Measurements from ENCODE around the gene GFOD1.

Gene GFOD1

DNA sequence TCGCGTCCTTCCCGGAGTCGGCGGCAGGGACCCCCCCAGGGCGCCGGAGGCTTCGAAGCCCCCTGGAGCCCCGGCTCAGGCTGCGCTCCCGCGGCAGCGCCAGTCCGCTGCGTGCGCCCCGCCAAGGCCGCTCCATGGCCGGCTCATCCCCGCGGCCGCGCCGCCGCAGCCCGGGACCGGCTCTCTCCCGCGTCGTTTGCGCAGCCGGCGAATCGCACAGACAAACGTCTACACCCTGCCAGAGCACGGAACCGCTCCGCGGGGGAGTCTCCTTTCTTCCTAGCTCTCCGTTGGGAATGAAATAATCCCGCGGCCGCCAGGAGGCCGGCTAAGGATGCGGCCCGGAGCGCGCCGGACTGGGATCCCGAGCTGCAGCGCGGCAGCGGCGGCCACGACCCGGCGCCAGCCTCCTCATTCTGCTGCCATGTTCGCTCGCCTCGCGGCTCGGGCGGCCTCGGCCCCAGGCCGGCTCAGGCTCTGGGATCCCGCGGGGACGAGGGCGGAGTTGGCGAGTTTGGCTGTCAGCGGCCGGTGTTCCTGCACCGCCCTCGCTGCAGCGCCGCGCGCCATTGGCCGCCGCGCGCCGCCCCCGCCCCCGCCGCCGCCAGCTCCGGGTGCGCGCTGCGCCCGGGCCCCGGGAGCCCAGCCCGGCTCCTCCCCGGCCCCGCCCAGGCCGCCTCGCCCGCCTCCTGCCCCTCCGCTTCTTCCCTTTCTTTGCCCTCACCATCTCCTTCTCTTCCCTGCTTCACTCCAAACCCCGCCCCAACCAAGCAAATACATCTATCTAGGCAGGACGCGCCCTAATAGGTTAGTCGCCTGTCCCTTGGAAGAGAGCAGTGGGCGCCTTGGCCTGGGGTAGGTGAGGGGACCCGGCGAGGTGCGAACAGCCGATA, at the start of gene GFOD1:
TSS of gene GFOD1 (minus strand) at position 479 of the 893 bp plus-strand sequence. CDS start 710 bp downstream, outside the sequence.
- DNase-seq: peak; percentile 45

DNA sequence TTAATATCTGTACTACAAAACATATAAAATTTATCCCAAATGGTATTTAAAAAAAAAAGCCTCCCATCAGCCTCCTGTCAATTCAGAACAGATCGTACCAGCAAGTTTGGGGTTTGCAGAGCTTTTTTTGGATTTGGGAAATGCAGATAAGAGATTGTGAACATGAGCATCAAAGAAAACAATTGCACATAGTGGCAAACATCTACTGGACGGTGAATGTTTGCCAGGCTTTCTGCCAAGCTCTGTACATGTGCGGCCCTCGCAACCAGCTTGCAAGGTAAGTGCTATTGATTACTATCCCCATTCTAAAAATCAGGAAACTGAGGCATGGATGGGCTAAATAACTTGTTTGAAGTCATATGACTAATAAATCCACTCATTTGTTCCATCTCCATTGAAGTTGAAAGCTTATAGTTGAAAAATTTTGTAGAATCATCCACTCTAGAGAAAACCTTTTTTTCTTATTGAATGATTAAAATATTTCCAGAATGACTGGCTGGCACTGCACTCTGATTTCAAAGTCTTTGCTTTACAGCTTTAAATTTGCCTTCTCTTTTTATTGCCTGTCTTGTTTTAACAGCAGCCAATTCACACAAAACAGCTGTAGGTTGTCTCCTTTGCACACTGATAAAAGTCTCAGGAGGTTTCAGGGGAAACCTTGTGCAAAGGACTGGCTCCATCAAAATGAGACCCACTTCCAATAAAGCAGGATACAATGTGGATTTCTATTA, 49.6 kb upstream of the GFOD1 start:
- DNase-seq: no peak

GRCh38 chr6:13535306-13535705, 47.9 kb upstream of the GFOD1 start:
- DNase-seq: no peak

DNA sequence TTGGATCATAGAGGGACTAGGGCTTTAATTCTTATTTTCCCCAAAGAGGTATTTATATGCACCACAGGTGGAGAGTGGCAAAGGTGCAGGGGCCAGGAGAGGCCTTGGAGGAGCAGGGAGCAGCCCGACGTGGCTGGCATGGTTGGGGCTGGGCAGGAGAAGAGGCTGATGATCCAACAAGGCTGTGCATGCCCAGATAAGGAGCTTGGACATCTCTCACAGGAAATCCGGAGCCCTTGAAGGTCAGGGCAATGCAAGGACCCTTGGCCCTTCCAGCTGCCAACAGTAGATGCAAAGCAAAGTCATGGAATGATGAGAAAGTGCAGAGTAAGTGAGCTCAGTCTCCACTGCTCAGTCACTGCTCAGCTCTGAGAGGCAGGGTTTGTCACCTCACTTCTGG, 47.1 kb upstream of the GFOD1 start:
- DNase-seq: no peak

DNA sequence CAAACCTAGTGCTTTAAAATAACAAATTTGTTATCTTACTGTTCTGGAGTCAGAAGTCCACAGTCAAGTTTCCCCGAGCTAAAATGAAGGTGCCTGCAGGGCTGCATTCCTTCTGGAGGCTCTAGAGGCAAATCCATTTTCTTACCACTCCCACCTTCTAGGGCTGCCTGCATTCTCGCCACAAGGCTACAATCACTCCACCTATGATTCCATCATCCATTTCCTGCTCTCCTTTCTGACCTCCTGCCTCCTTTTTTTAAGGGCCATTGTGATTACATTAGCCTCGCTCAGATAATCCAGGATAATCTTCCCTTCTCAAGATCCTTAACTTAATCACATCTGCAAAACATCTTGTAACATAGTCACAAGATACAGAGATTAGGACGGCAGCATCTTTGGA, 44.6 kb upstream of the GFOD1 start:
- DNase-seq: no peak

DNA sequence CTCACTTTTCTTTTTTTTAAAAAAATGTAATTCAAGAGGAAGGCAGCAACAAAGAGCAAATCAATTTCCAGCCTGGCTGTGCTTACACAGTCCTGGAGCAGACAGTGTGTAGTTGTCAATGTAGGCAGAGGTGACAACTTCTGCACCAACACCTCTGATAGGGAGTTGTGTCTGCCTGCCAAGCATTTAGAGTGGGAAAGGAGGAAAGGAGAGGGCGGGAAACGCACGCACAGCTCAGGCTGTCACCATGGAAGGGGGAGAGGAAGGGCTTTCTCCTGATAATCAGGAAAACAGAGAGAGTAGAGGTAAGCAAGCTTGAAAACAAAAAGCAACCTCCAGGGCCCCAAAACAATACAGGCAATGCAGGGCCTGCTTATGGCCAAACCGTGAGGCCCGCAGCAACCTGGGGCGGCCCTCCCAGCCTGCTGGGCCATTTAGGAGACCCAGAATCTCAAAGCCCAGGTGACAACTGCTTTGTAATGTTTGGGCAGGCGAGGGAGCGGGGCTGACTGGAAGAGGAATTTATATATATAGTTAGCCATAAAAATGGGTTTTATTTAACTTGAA, 41.5 kb upstream of the GFOD1 start:
- DNase-seq: no peak

DNA sequence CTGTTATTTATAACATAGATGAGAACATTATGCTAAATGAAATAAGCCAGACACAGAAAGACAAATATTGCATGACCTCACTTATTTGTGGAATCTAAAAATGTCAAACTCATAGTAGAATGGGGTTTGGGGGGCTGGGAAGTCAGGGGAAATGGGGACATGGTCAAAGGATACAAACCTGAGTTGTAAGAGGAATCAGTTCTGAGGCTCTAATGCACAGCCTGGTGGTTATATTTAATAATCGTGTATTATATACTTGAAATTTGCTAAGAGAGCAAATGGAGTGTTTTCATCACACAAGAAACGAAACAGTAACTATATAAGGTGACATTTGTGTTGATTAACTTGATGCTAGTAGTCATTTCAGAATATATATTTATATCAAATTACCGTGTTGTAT, 40.8 kb upstream of the GFOD1 start:
- DNase-seq: no peak

DNA sequence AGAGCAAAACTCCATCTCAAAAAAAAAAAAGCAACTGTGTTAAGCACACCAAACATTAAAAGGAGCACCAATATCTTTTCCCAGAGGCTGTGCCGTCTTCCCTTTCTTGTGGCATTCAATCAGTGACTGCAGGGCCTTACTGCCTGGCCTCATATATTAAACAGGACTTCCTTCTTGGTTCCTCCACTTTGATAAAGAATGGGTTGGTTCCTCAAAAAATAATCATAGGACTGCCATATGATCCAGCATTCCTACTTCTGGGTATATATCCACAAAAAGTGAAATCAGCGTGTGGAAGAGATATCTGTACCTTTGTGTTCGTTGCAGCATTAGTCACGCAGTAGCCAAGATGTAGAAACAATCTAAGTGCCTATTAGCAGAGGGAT, 40.3 kb upstream of the GFOD1 start:
- DNase-seq: no peak

GRCh38 chr6:13526727-13527670, 39.6 kb upstream of the GFOD1 start:
- no peak for DNase-seq

- no peak for DNase-seq
Measured at GRCh38 chr6:13526357-13526726, 38.9 kb upstream of the GFOD1 start.

- no peak for DNase-seq
Measured at GRCh38 chr6:13524801-13525508, 37.6 kb upstream of the GFOD1 start.

DNA sequence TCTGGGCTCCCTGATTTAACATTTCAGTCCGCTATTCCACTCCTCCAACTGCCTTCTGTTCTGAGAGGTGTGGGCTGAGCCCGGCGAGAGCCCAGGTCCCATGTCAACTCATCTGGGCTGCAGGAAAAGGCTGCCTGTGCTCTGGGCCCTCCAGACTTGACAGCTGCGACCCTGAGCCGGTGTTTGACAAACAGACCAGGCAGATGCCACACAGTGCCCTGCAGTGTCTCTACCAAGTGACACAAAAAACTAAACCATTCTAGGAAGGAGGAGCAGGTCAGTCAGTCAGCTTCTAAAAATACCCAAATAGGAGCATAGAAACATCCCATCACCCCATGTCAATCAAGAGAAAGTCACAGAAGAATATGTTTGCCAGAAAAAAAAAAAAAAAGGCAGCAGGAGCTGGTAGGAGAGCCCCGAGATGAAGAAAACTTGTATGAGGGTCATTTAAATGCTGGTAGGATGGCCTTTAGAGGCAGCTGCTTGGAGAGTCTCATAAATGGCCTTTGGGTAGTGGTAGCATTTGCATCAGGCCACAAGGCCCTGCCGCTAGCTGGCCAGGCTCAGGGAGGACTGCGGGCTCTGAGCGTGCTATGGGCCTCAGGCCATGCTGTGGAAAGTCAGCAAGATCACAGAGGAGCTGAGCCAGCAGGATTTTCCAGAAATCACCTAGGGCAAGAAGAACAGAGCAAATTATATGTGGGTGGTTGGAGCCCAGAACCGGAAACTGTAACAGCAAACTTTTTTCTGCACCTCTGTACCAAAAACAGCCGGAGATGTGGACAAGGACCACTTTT, 36.6 kb upstream of the GFOD1 start:
- DNase-seq: no peak

DNA sequence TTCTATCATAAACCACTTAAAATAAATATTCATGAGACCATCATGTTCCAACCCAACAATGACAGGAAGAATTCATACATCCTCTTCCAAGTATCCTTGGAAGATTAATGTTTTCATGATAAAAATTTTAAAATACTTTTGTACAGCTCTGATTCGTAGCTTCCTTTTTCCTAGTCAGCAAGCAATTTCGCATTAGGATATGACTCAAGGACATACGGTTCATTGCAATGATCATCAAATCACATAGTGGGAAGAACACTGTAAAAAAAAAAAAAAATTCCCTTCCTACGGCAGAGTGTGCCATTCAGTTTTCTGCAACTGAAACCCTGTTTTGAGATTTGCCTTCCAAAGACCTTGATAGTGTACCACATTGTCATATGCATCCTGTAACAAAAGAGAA, 35.3 kb upstream of the GFOD1 start:
- no peak for DNase-seq

GRCh38 chr6:13519839-13520238, 32.4 kb upstream of the GFOD1 start:
- no peak for DNase-seq

DNA sequence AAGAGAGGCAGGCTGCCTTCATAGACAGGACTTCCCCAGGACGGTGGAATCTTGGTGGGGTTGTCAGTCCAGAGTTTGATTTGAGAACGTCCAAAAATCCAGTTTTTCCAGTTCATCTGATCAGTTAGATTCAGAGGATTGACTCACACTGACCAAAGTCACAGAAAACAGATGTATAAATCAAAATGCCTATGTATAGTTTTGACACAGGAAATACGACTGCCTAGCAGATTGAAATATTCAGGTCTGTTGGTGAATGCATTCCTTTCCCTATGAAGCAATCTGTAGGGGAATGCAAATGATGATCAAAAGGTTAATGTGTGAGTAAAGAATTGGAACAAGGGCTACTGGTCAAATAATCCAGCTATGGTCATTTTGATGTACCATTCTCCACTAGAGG, 29.7 kb upstream of the GFOD1 start:
- no peak for DNase-seq

DNA sequence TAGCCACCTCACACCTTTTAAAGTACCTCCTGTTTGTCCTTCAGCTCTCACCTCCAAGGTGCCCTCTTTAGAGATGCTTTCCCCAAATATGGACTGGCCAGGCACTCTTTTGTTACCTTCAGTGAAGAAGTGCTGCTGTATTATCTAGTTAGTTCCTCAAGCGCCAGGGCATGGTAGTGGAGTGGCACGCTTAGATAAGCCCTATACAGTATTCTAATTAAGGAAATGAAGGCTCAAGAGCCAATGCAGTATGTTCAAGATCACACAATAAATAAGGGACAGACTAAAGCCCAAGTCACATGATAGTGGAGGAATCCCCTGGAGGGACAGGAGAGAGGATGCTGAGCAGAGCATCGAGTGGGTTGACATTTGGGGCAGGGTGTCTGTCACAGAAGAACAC, 28.5 kb upstream of the GFOD1 start:
- DNase-seq: no peak

- no peak for DNase-seq
Measured at GRCh38 chr6:13513626-13514502, 26.5 kb upstream of the GFOD1 start.

- no peak for DNase-seq
Measured at GRCh38 chr6:13512900-13513299, 25.5 kb upstream of the GFOD1 start.

DNA sequence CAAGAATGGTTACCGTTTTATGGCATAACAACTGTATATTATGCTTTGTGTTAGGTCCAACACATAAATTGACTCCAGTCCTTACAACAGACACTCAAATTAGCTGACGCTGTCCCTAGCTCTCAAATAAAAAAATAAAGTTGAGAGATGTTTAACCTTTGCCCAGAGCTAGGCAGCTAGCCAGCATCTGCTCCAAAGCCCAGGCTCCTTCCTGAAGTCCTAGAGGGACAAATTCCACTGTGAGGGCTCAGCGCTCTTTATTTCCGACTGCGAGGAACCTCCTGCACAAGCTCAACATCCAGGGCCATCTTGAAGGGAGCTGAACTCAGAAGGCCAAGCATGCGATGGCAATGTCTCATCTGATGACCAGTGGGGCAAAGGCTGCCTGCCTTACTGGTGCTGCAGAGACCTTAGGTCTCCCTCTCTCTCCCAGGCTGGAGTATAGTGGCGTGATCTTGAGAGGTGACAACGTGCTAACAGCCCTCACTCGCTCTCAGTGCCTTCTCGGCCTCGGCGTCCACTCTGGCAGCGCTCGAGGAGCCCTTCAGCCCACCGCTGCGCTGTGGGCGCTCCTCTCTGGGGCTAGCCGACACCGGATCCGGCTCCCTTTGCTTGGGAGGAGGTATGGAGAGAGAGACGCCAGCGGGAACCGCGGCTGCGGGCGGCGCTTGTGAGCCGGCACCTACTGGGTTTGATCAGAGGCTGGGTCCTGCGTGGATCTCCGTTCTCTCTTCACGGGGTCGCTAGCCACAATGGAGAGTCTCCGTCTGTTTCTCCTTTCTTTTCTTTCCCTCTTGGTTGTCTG, 24.7 kb upstream of the GFOD1 start:
- no peak for DNase-seq

Measured in amniotic stem cell (primary cell).